Smooth muscle cell (in vitro differentiated cells): Measurements from ENCODE around the gene SLC5A1. TPM values are rescaled to one million over a fixed set of nuclear protein-coding genes. Genes with fewer than 3 reads are reported as not detected.

Experiments used
- DNase-seq: peaks from one replicate; lab custom pipeline; 2025; ENCODE audit not compliant: unreplicated experiment; lab: John Stamatoyannopoulos, UW
- H2AFZ ChIP-seq: fragments of 200-600 bp; sonication (generic); 2 replicates; pipeline ENCODE4 v1.6.0; 2016; ENCODE audit warnings: antibody characterized with exemption, low read depth, mild to moderate bottlenecking
- H3F3A ChIP-seq: fragments of 200-600 bp; sonication (generic); 2 replicates; pipeline ENCODE4 v1.6.0; 2017; ENCODE audit warnings: antibody characterized with exemption, low read depth
- H3K27ac ChIP-seq: fragments of 200-600 bp; sonication (generic); 2 replicates; pipeline ENCODE4 v1.5.1; 2016; ENCODE audit warnings: low read depth, mild to moderate bottlenecking
- H3K27me3 ChIP-seq: fragments of 200-600 bp; sonication (generic); 2 replicates; pipeline ENCODE4 v1.6.1; 2016; ENCODE audit warnings: low read depth, mild to moderate bottlenecking
- H3K36me3 ChIP-seq: fragments of 200-600 bp; sonication (generic); 2 replicates; pipeline ENCODE4 v1.5.1; 2016; ENCODE audit warnings: low read depth
- H3K4me1 ChIP-seq: fragments of 200-600 bp; sonication (generic); 2 replicates; pipeline ENCODE4 v1.5.1; 2016; ENCODE audit warnings: low read depth
- H3K4me2 ChIP-seq: fragments of 200-600 bp; sonication (generic); 2 replicates; pipeline ENCODE4 v1.6.0; 2016; ENCODE audit warnings: mild to moderate bottlenecking
- H3K4me3 ChIP-seq: fragments of 200-600 bp; sonication (generic); 2 replicates; pipeline ENCODE4 v1.5.1; 2016; ENCODE audit warnings: mild to moderate bottlenecking
- H3K79me2 ChIP-seq: fragments of 200-600 bp; sonication (generic); 2 replicates; pipeline ENCODE4 v1.6.0; 2016; ENCODE audit warnings: low read depth, mild to moderate bottlenecking
- H3K9ac ChIP-seq: fragments of 200-600 bp; sonication (generic); 2 replicates; pipeline ENCODE4 v1.6.0; 2016; ENCODE audit warnings: low read depth
- H3K9me3 ChIP-seq: fragments of 200-600 bp; sonication (generic); replicated peaks from 2 replicates; pipeline ENCODE4 v1.5.1; 2016; ENCODE audit warnings: low read depth
- H4K20me1 ChIP-seq: fragments of 200-600 bp; sonication (generic); 2 replicates; pipeline ENCODE4 v1.6.0; 2016; ENCODE audit warnings: low read depth
- WGBS: methylation state at CpG from one replicate; pipeline ENCODE4 v1.1.7; 2016; ENCODE audit warnings: low lambda C conversion rate; 5-methylcytosine and 5-hydroxymethylcytosine counted together
- polyA plus RNA-seq: library from polyadenylated mRNA; unstranded; fragments of >200 nt; fragmentation: Nextera tagmentation; extraction: Ambion mirVana; gene quantifications from 2 replicates; pipeline ENCODE4 v1.2.1, GENCODE V29; 2016
- total RNA-seq: library from RNA; depleted of rRNA; stranded (reverse); fragments of >200 nt; gene quantifications from 2 replicates; pipeline ENCODE4 v1.2.3, GENCODE V29; 2014
- TF ChIP-seq, protein P1 (sequence below): fragments of 200-600 bp; sonication (generic); IDR thresholded peaks from 2 replicates; pipeline ENCODE4 v1.5.1; 2017; ENCODE audit warnings: borderline replicate concordance, mild to moderate bottlenecking, antibody characterized with exemption; ENCODE audit not compliant: insufficient read depth, poor library complexity, severe bottlenecking

Gene SLC5A1
- total and polyA plus RNA-seq, 2 experiments from 2014 or later: not detected

DNA sequence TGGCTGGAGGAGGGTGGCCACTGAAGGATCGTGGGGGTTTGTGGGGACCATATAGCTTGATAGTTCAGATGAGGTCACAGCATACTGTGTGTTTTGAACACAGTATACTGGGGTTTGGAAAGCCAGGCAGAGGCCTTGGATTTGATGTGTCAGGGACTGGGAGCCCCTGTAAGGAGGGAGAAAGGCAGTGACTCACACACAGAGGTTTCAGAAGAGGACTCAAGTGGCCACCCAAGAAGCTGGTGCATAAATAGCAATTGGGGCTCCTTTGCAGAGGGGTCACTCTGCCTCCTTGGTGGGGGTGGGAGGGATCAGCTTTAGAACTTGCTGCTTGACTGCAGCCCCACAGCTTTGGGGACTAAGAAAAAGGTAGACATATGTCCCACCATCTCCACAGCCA, 39.3 kb downstream of the SLC5A1 start:
- Histone ChIP-seq H3K9me3 (no peaks in the 10 kb centered on the region), H4K20me1 (no peaks in the 10 kb centered on the region), H3F3A (no peaks in the 10 kb centered on the region), H3K9ac (no peak overlapping the region), H3K79me2 (no peaks in the 10 kb centered on the region), H3K4me2 (no peak overlapping the region), H2AFZ (no peak overlapping the region), H3K36me3 (no peaks in the 10 kb centered on the region), H3K4me3 (no peak overlapping the region), H3K27ac (no peak overlapping the region), H3K4me1 (no peaks in the 10 kb centered on the region), H3K27me3 (peaks cover 13% of the 10 kb centered on the region)
- TF ChIP-seq, protein P1, sequence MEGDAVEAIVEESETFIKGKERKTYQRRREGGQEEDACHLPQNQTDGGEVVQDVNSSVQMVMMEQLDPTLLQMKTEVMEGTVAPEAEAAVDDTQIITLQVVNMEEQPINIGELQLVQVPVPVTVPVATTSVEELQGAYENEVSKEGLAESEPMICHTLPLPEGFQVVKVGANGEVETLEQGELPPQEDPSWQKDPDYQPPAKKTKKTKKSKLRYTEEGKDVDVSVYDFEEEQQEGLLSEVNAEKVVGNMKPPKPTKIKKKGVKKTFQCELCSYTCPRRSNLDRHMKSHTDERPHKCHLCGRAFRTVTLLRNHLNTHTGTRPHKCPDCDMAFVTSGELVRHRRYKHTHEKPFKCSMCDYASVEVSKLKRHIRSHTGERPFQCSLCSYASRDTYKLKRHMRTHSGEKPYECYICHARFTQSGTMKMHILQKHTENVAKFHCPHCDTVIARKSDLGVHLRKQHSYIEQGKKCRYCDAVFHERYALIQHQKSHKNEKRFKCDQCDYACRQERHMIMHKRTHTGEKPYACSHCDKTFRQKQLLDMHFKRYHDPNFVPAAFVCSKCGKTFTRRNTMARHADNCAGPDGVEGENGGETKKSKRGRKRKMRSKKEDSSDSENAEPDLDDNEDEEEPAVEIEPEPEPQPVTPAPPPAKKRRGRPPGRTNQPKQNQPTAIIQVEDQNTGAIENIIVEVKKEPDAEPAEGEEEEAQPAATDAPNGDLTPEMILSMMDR: no peak
- 43% methylated on average over 1 of the region's 1 CpG for WGBS
- DNase-seq: no peak

DNA sequence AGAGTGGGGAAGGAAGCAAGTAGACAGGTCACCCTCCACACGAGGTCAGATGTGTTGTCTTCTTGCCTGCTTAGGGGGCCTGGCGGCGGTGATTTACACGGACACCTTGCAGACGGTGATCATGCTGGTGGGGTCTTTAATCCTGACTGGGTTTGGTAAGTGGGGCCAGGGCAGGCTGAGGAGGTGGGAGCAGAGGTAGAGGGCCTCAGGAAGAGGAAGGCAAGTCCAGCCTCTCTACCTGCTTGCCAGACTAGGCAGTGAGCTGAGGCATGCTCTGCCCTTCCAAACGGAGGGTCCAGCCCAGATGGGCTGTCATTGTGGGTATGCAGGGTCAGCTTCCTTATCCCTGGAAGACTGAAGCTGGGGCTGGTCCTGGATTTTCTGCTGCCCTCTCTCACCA, 39.9 kb downstream of the SLC5A1 start:
- H3K9ac ChIP-seq: no peak overlapping the region
- no peak for DNase-seq
- H3K4me3 ChIP-seq: no peak overlapping the region

DNA sequence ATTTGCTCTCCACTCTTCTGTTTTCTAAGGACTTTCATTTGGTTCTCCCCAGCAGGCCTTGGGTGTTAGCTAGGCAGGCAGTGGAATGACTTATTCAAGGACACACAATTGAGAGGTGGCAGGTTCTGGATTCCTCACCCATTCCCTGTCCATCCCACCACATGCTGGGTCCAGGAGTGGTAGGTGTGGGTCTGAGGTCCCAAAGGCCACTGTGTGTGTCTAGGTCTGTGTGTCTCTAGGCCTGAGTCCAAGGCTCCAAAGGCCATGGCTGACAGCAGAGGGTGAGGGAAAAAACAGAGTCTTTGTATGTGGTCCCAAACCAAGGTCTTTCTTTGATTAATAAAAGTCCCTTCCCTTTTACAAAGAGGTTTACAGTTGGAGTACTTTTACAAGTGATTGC, 40.8 kb downstream of the SLC5A1 start:
- TF ChIP-seq, protein P1: no peak
- H2AFZ ChIP-seq: no peak overlapping the region
- no peak for DNase-seq
- no peaks in the 10 kb centered on the region for H3K79me2 ChIP-seq
- H3K27me3 ChIP-seq: peaks cover 21% of the 10 kb centered on the region
- no peak overlapping the region for H3K4me3 ChIP-seq
- no peak overlapping the region for H3K9ac ChIP-seq
- no peak overlapping the region for H3K4me2 ChIP-seq
- no peaks in the 10 kb centered on the region for H3K9me3 ChIP-seq
- H3K27ac ChIP-seq: no peak overlapping the region
- no peaks in the 10 kb centered on the region for H4K20me1 ChIP-seq
- H3K4me1 ChIP-seq: no peaks in the 10 kb centered on the region
- no peaks in the 10 kb centered on the region for H3F3A ChIP-seq
- no peaks in the 10 kb centered on the region for H3K36me3 ChIP-seq

More for the DNA sequence above, 39.9 kb downstream of the SLC5A1 start:
- Histone ChIP-seq H3K27me3 (peaks cover 20% of the 10 kb centered on the region), H3K27ac (no peak overlapping the region), H3K4me1 (no peaks in the 10 kb centered on the region), H4K20me1 (no peaks in the 10 kb centered on the region), H3K4me2 (no peak overlapping the region), H3K9me3 (no peaks in the 10 kb centered on the region), H3F3A (no peaks in the 10 kb centered on the region), H3K79me2 (no peaks in the 10 kb centered on the region), H2AFZ (no peak overlapping the region), H3K36me3 (no peaks in the 10 kb centered on the region)
- 79% methylated on average over 6 of the region's 6 CpGs for WGBS
- TF ChIP-seq, protein P1: no peak

DNA sequence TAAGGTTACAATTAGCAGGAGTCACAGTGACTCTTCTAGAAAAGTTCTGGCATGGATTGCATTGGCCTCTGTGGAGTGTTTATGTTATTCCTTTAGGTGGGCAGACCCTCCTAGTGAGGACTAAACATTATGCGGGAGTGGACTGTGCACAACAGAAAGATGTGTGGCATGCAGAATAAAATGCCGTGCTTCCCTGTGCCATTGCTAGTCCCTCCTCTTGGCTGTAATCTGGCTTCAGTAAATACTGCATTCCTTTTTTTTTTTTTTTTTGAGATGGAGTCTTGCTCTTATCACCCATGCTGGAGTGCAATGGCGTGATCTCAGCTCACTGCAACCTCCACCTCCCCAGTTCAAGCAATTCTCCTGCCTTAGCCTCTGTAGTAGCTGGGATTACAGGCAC, 45.0 kb downstream of the SLC5A1 start:
- Histone ChIP-seq H3K27me3 (peaks cover 39% of the 10 kb centered on the region), H2AFZ (no peak overlapping the region), H3K4me2 (no peak overlapping the region), H3K36me3 (no peaks in the 10 kb centered on the region), H4K20me1 (no peaks in the 10 kb centered on the region), H3K4me1 (no peaks in the 10 kb centered on the region), H3K27ac (no peak overlapping the region), H3K4me3 (no peak overlapping the region), H3K9me3 (no peaks in the 10 kb centered on the region), H3F3A (no peaks in the 10 kb centered on the region), H3K9ac (no peak overlapping the region), H3K79me2 (no peaks in the 10 kb centered on the region)
- WGBS: 73% methylated on average over 3 of the region's 3 CpGs
- DNase-seq: no peak
- TF ChIP-seq, protein P1: no peak
